CD4-positive, alpha-beta memory T cell (primary cell): ENCODE data around the gene TAF12. TPM values are rescaled to one million over a fixed set of nuclear protein-coding genes. Genes with fewer than 3 reads are reported as not detected.
"Not testable (repeated sequence)": the region's sequence is repeated elsewhere in the genome, so short reads cannot be mapped to it uniquely, and the experiment has no call there.

Source experiments
- CTCF ChIA-PET: fragments of 350-600 bp; sonication (Branson Sonifier 250); formaldehyde crosslinking; loops from one replicate; lab custom pipeline; 2021; ENCODE audit warnings: inconsistent platforms; ENCODE audit not compliant: partially characterized antibody; lab: Charles Lee
- POLR2A ChIA-PET: fragments of 350-600 bp; sonication (Branson Sonifier 250); formaldehyde crosslinking; loops from one replicate; lab custom pipeline; 2021; ENCODE audit not compliant: partially characterized antibody; lab: Charles Lee
- DNase-seq, 5 donors: peaks; one replicate each; pipeline versions ENCODE4 v3.0.0 to v3.0.0-alpha.2; 2020 to 2022; ENCODE audit warnings: mixed read lengths in 1 of 5
- H3K27ac ChIP-seq: one replicate; pipeline ENCODE4 v1.7.0; 2013; ENCODE audit warnings: low read depth, low read length
- H3K27me3 ChIP-seq: 2 replicates; pipeline ENCODE4 v1.7.0; 2013; ENCODE audit warnings: mild to moderate bottlenecking, low read length, moderate library complexity; ENCODE audit not compliant: insufficient read depth
- H3K36me3 ChIP-seq: 2 replicates; pipeline ENCODE4 v1.7.0; 2013; ENCODE audit warnings: mild to moderate bottlenecking, low read length, moderate library complexity; ENCODE audit not compliant: insufficient read depth
- H3K4me1 ChIP-seq: 2 replicates; pipeline ENCODE4 v1.7.0; 2013; ENCODE audit warnings: mild to moderate bottlenecking, low read length, moderate library complexity; ENCODE audit not compliant: insufficient read depth
- H3K4me3 ChIP-seq, 2 donors: one replicate each; pipeline ENCODE4 v1.7.0; 2013; ENCODE audit warnings: low read length in 2 of 2, mild to moderate bottlenecking in 1 of 2
- H3K9me3 ChIP-seq, 2 donors: one replicate each; pipeline ENCODE4 v1.7.0; 2013; ENCODE audit warnings: low read length in 2 of 2, control low read depth in 1 of 2; ENCODE audit not compliant: control insufficient read depth in 1 of 2
- H3K27ac Mint-ChIP-seq, 7 donors: one replicate each; pipeline ENCODE4 v1.8.0; 2020 to 2021; ENCODE audit warnings: mixed read lengths in 7 of 7, mild to moderate bottlenecking in 6 of 7, inconsistent platforms in 3 of 7, moderate library complexity in 3 of 7
- H3K27me3 Mint-ChIP-seq, 2 donors: one replicate each; pipeline ENCODE4 v1.8.0; 2020 to 2021; ENCODE audit warnings: mixed read lengths in 2 of 2
- H3K36me3 Mint-ChIP-seq, 2 donors: one replicate each; pipeline ENCODE4 v1.8.0; 2020 to 2021; ENCODE audit warnings: mixed read lengths in 2 of 2, inconsistent platforms in 1 of 2, mild to moderate bottlenecking in 1 of 2
- H3K4me1 Mint-ChIP-seq, 4 donors: one replicate each; pipeline ENCODE4 v1.8.0; 2020 to 2021; ENCODE audit warnings: mixed read lengths in 4 of 4, mild to moderate bottlenecking in 1 of 4
- H3K4me3 Mint-ChIP-seq, 8 donors: one replicate each; pipeline ENCODE4 v1.8.0; 2020 to 2021; ENCODE audit warnings: mixed read lengths in 8 of 8, mild to moderate bottlenecking in 7 of 8, moderate library complexity in 6 of 8, inconsistent platforms in 3 of 8
- H3K9me3 Mint-ChIP-seq, 8 donors: one replicate each; pipeline ENCODE4 v1.8.0; 2020 to 2021; ENCODE audit warnings: mixed read lengths in 8 of 8, mild to moderate bottlenecking in 5 of 8, inconsistent platforms in 3 of 8, moderate library complexity in 1 of 8
- intact Hi-C: fragments of 100-400 bp; cut with micrococcal nuclease; formaldehyde crosslinking; loops from one replicate; pipeline ENCODE4 v1.15.1; 2023
- polyA plus RNA-seq, 2 donors: library from polyadenylated mRNA; unstranded; fragments of 300-500 nt; fragmentation: Illumina TruSeq; gene quantifications; one replicate each; pipeline ENCODE4 v1.2.3, GENCODE V29; 2021
- total RNA-seq, 2 experiments: library from RNA; stranded (reverse); gene quantifications; one replicate each; pipeline ENCODE4 v1.2.3, GENCODE V29; 2021

Gene TAF12
- total and polyA plus RNA-seq, 4 experiments from 2014 or later, result 23.5 to 53.4 (median 38.7) TPM

DNA sequence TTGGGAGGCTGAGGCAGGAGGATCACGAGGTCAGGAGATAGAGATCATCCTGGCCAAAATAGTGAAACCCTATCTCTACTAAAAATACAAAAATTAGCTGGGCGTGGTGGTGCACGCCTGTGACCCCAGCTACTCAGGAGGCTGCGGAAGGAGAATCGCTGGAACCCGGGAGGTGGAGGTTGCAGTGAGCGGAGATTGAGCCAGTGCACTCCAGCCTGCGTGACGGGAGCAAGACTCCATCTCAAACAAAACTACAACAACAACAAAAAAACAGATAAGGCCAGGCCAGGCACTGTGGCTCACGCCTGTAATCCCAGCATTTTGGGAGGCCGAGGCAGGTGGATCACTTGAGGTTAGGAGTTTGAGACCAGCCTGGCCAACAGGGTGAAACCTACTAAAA lies 2.5 kb upstream of the TAF12 start:
- Mint-ChIP-seq H3K27ac (peak overlapping the region in 2 of 7 donors; percentile 41 to 60), H3K4me1 (peaks cover 27 to 66% (median 46%) of the 10 kb centered on the region in 4 donors), H3K36me3 (peaks cover 0 to 18% of the 10 kb centered on the region in 2 donors)
- H3K27me3 Mint-ChIP-seq, H3K27ac ChIP-seq, H3K36me3 ChIP-seq, H3K9me3 ChIP-seq, H3K9me3 Mint-ChIP-seq, H3K4me3 Mint-ChIP-seq, H3K27me3 ChIP-seq, H3K4me3 ChIP-seq, DNase-seq: not testable (repeated sequence)
- CTCF ChIA-PET, result interaction anchor here (1.1 to 6.8 kb wide), 2 partner anchors 90 to 232 kb away, joined by 3 to 83 read pairs; partner anchors contain the start of gene YTHDF2
- intact Hi-C loops, result loop anchor here (5.0 kb wide), 1 partner anchor 398 kb away; no protein-coding TSS in a partner anchor
- POLR2A ChIA-PET, result interaction anchor here (0.5 to 10.1 kb wide), 6 partner anchors 24 to 138 kb away, joined by 3 to 233 read pairs (median 115); partner anchors contain the start of genes GMEB1, RCC1 and YTHDF2
- peaks cover 47% of the 10 kb centered on the region for H3K4me1 ChIP-seq

DNA sequence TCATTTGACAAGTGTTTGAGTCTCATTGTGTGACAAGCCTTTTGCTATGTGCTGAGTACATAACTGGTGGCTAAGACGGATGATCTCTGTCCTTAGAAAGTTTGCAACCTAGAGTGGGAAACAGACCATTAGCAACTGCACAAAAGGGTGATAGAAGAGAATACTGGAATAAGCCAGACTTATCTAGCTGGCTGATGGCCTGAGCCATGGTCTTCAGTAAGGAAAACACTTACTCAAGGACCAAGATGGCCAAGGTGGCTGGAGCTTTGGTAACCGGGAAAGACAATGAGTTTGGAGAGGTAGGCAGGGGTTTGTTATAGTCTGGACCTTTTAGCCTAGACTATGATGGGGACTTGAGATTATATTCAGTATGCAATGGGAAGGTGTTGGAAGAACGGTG lies 1.6 kb upstream of the TAF12 start:
- H3K4me1 Mint-ChIP-seq, result peaks cover 32 to 73% (median 53%) of the 10 kb centered on the region in 4 donors
- H3K4me1 ChIP-seq, result peaks cover 55% of the 10 kb centered on the region
- intact Hi-C loops, result no loop called here
- CTCF ChIA-PET, result interaction anchor here (0.9 to 6.8 kb wide), 6 partner anchors 24 to 975 kb away, joined by 3 to 83 read pairs (median 10); partner anchors contain the start of genes GMEB1 and YTHDF2
- peak overlapping the region; percentile 74 for H3K27ac ChIP-seq
- H3K4me3 Mint-ChIP-seq, result peak overlapping the region in 7 of 8 donors; percentile 96 to 100 (median 99)
- peaks cover 0 to 22% of the 10 kb centered on the region in 2 donors for H3K36me3 Mint-ChIP-seq
- DNase-seq, result no peak
- H3K27me3 ChIP-seq, result no peaks in the 10 kb centered on the region
- H3K9me3 Mint-ChIP-seq, result peaks cover 0 to 4% (median 0%) of the 10 kb centered on the region in 8 donors
- peak overlapping the region in 1 of 2 donors; percentile 53 for H3K4me3 ChIP-seq
- POLR2A ChIA-PET, result interaction anchor here (0.7 to 10.1 kb wide), 13 partner anchors 16 to 537 kb away, joined by 3 to 233 read pairs (median 14); partner anchors contain the start of genes GMEB1, RCC1, SRSF4 and TRNAU1AP
- H3K27ac Mint-ChIP-seq, result peak overlapping the region; percentile 97 to 100 (median 98)
- no peaks in the 10 kb centered on the region for H3K9me3 ChIP-seq
- H3K36me3 ChIP-seq, result no peaks in the 10 kb centered on the region
- no peaks in the 10 kb centered on the region for H3K27me3 Mint-ChIP-seq

DNA sequence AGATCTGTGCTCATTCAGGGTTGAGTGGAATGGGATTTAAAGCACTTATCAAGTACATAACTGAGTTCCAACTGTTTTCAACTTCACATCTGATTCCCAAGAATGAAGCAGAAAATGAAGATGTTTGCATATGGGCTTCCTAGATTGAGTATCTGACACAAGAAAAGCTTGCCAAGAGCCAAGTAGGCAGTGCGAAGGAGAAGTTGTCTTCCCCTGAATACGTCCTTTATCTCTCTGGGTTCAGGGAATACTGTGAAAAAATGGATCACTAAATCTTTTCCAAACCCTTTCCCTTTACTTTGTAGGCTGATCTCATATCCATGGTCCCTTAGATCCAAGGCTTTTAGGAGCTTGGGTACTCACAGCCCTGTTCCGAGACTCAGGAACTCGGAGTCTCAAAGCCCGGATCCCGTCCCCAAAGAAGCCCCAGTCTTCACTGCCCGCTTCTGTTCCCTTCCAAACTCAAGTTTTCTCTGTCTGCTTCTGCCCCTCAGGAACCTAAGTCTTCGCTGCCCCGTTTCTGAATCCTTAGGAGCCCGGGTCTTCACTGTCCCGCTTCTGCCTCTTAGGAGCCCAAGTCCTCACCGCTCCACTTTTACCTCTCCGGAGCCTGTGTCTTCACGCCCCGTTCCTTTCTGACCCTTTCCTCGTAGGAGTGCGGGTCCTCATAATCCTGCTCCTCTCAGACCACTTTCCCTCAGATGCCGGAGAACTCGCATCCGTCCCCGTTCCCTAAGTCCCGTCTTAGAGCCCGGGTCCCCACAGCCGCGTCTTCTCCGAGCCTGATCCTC lies 616 bp downstream of the TAF12 start:
- no peaks in the 10 kb centered on the region for H3K36me3 ChIP-seq
- peak overlapping the region; percentile 74 for H3K27ac ChIP-seq
- CTCF ChIA-PET, result interaction anchor here (0.9 to 6.8 kb wide), 14 partner anchors 19 to 973 kb away, joined by 3 to 83 read pairs (median 4); partner anchors contain the start of genes GMEB1, SRSF4 and YTHDF2
- peak overlapping the region; percentile 89 to 99 for H3K4me3 ChIP-seq
- Mint-ChIP-seq H3K27ac (peak overlapping the region; percentile 97 to 100 (median 98)), H3K36me3 (peaks cover 0 to 17% of the 10 kb centered on the region in 2 donors), H3K4me3 (peak overlapping the region; percentile 96 to 100 (median 99)), H3K9me3 (no peaks in the 10 kb centered on the region), H3K4me1 (peaks cover 30 to 54% (median 42%) of the 10 kb centered on the region in 4 donors), H3K27me3 (no peaks in the 10 kb centered on the region)
- no peaks in the 10 kb centered on the region for H3K27me3 ChIP-seq
- H3K4me1 ChIP-seq, result peaks cover 40% of the 10 kb centered on the region
- POLR2A ChIA-PET, result interaction anchor here (0.7 to 10.1 kb wide), 31 partner anchors 10 to 917 kb away, joined by 3 to 233 read pairs (median 5); partner anchors contain the start of genes ATP5IF1, EPB41, FAM76A and GMEB1
- DNase-seq, result peak in 2 of 5 donors; percentile 5 to 43
- H3K9me3 ChIP-seq, result no peaks in the 10 kb centered on the region
- intact Hi-C loops, result loop anchor here (2.0 kb wide), 2 partner anchors 123 to 135 kb away; partner anchors contain the start of gene RCC1

DNA sequence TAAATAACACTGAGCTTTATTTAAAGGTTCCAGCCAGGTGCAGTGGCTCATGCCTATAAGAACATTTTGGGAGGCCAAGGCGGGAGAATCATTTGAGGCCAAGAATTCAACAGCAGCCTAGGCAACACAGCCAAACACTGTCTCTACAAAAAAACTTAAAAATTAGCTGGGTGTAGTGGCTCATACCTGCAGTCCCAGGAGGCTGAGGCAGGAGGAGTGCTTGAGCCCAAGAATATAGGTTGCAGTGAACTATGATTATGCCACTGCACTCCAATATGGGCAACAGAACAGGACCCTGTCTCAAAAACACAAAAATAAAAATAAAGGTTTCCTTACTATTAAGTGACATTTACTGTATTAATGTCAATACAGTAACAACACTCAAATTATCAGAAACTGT lies 2.1 kb downstream of the TAF12 start:
- no peaks in the 10 kb centered on the region for H3K27me3 Mint-ChIP-seq
- H3K4me1 Mint-ChIP-seq, result peaks cover 31 to 59% (median 45%) of the 10 kb centered on the region in 4 donors
- peak overlapping the region in 4 of 7 donors; percentile 13 to 97 (median 27) for H3K27ac Mint-ChIP-seq
- DNase-seq, result peak; percentile 33 to 50 (median 39)
- no peaks in the 10 kb centered on the region for H3K27me3 ChIP-seq
- H3K4me3 Mint-ChIP-seq, result peak overlapping the region in 7 of 8 donors; percentile 8 to 100 (median 40)
- H3K9me3 ChIP-seq, result no peaks in the 10 kb centered on the region
- no peaks in the 10 kb centered on the region for H3K36me3 ChIP-seq
- ChIA-PET CTCF (interaction anchor here (0.8 to 6.8 kb wide), 10 partner anchors 27 to 281 kb away, joined by 3 to 83 read pairs (median 3); partner anchors contain the start of gene YTHDF2), POLR2A (interaction anchor here (0.6 to 10.1 kb wide), 6 partner anchors 8 to 312 kb away, joined by 3 to 233 read pairs (median 93); partner anchors contain the start of genes GMEB1, MED18, RNU11 and YTHDF2)
- peaks cover 37% of the 10 kb centered on the region for H3K4me1 ChIP-seq
- H3K27ac ChIP-seq, result no peak overlapping the region
- no peak overlapping the region for H3K4me3 ChIP-seq
- no peaks in the 10 kb centered on the region for H3K9me3 Mint-ChIP-seq
- peaks cover 0 to 17% of the 10 kb centered on the region in 2 donors for H3K36me3 Mint-ChIP-seq
- intact Hi-C loops, result no loop called here

DNA sequence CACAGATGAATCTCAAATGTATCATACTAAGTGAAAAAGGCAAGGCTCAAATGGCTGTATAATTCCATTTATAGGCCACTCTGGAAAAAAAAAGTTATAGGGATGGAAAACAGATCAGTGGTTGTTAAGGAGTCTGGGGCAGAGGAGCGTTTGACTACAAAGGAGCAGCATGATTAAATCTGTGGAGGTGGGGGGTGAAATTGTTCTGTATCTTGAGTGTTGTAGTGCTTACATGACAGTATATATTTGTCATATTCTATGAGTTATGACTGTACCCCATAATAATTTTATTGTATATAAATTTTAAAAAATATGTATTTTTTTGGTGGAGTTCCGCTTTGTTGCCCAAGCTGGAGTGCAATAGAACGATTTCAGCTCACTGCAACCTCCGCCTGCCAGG lies 10.3 kb downstream of the TAF12 start:
- CTCF ChIA-PET, result interaction anchor here (0.7 kb wide), 1 partner anchor 421 kb away, joined by 3 read pairs; no protein-coding TSS in a partner anchor
- no peaks in the 10 kb centered on the region for H3K36me3 ChIP-seq
- H3K27ac Mint-ChIP-seq, result peak overlapping the region in 1 of 7 donors; percentile 13
- H3K27me3 ChIP-seq, result no peaks in the 10 kb centered on the region
- H3K27me3 Mint-ChIP-seq, result no peaks in the 10 kb centered on the region
- H3K9me3 Mint-ChIP-seq, result no peaks in the 10 kb centered on the region
- no peak overlapping the region for H3K27ac ChIP-seq
- H3K4me1 ChIP-seq, result no peaks in the 10 kb centered on the region
- H3K9me3 ChIP-seq, result no peaks in the 10 kb centered on the region
- H3K4me3 Mint-ChIP-seq, result no peak overlapping the region
- intact Hi-C loops, result no loop called here
- H3K36me3 Mint-ChIP-seq, result peaks cover 4% of the 10 kb centered on the region in 2 donors
- POLR2A ChIA-PET, result no interaction called here
- no peak for DNase-seq
- peaks cover 4 to 19% (median 10%) of the 10 kb centered on the region in 4 donors for H3K4me1 Mint-ChIP-seq
- no peak overlapping the region for H3K4me3 ChIP-seq

DNA sequence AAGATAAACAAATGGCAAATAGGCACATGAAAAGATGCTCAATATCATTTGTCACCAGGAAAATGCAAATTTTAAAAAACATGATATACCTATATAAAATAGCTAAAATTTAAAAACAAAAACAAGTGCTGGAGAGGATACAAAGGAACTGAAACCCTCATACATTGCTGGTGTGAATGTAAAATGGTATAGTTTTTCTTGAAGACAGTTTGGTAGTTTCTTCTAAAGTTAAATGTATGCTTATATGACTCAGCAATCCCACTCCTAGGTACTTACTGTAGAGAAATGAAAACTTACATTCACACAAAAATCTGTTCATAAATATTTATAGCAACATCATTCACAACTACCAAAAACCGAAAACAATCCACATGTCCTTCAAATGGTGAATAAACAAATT lies 11.2 kb downstream of the TAF12 start:
- CTCF ChIA-PET, result interaction anchor here (0.9 kb wide), 1 partner anchor 29 kb away, joined by 3 read pairs; no protein-coding TSS in a partner anchor
- Histone ChIP-seq H3K9me3 (no peaks in the 10 kb centered on the region), H3K27ac (no peak overlapping the region), H3K4me1 (no peaks in the 10 kb centered on the region), H3K4me3 (no peak overlapping the region), H3K27me3 (no peaks in the 10 kb centered on the region), H3K36me3 (no peaks in the 10 kb centered on the region)
- no peaks in the 10 kb centered on the region for H3K9me3 Mint-ChIP-seq
- no peaks in the 10 kb centered on the region for H3K27me3 Mint-ChIP-seq
- no peak overlapping the region for H3K4me3 Mint-ChIP-seq
- peaks cover 4% of the 10 kb centered on the region in 2 donors for H3K36me3 Mint-ChIP-seq
- no peak overlapping the region for H3K27ac Mint-ChIP-seq
- intact Hi-C loops, result no loop called here
- no peak for DNase-seq
- POLR2A ChIA-PET, result no interaction called here
- peaks cover 4 to 15% (median 8%) of the 10 kb centered on the region in 4 donors for H3K4me1 Mint-ChIP-seq
